Anterior cingulate cortex (tissue), 58 donors: ENCODE results near the gene CLEC2A.

Experiments used
- DNase-seq, 58 donors: peaks; one replicate each; lab custom pipeline; 2025; lab: John Stamatoyannopoulos, UW

CLEC2A gene

GRCh38 chr12:9936591-9936990, 4.4 kb upstream of the CLEC2A start:
- no peak for DNase-seq

GRCh38 chr12:9935026-9935425, 2.9 kb upstream of the CLEC2A start:
- DNase-seq = no peak

- DNase-seq = no peak
These were observed 1.8 kb upstream of the CLEC2A start for GRCh38 chr12:9933958-9934357.

- no peak for DNase-seq
These were observed 925 bp downstream of the CLEC2A start for GRCh38 chr12:9931245-9931644.

GRCh38 chr12:9928607-9929006, 3.6 kb downstream of the CLEC2A start:
- no peak for DNase-seq

GRCh38 chr12:9926876-9927275, 5.3 kb downstream of the CLEC2A start:
- no peak for DNase-seq

- peak in 2 of 58 donors; percentile 8 to 10 for DNase-seq
These were observed 6.3 kb downstream of the CLEC2A start for GRCh38 chr12:9925705-9926393.

- DNase-seq = no peak
These were observed 9.7 kb downstream of the CLEC2A start for GRCh38 chr12:9922429-9922828.

- no peak for DNase-seq
These were observed 11.7 kb downstream of the CLEC2A start for GRCh38 chr12:9920451-9920850.

GRCh38 chr12:9919443-9919842, 12.7 kb downstream of the CLEC2A start:
- DNase-seq = no peak

GRCh38 chr12:9911708-9912107, 20.5 kb downstream of the CLEC2A start:
- DNase-seq = no peak

GRCh38 chr12:9910716-9911421, 21.3 kb downstream of the CLEC2A start:
- DNase-seq = no peak

GRCh38 chr12:9909724-9910123, 22.4 kb downstream of the CLEC2A start:
- no peak for DNase-seq

GRCh38 chr12:9908350-9908749, 23.8 kb downstream of the CLEC2A start:
- no peak for DNase-seq

GRCh38 chr12:9907769-9908168, 24.4 kb downstream of the CLEC2A start:
- no peak for DNase-seq

- no peak for DNase-seq
These were observed 25.3 kb downstream of the CLEC2A start for GRCh38 chr12:9906873-9907272.

- no peak for DNase-seq
These were observed 29.5 kb downstream of the CLEC2A start for GRCh38 chr12:9902539-9903228.

GRCh38 chr12:9900930-9901329, 31.2 kb downstream of the CLEC2A start:
- no peak for DNase-seq

GRCh38 chr12:9899209-9899608, 33.0 kb downstream of the CLEC2A start:
- no peak for DNase-seq

- DNase-seq = no peak
These were observed 34.6 kb downstream of the CLEC2A start for GRCh38 chr12:9897535-9897934.

GRCh38 chr12:9895215-9895971, 36.8 kb downstream of the CLEC2A start:
- no peak for DNase-seq
